Natural killer cell (primary cell): ENCODE measurements around the gene LHX6. TPM values are rescaled to one million over a fixed set of nuclear protein-coding genes. Genes with fewer than 3 reads are reported as not detected.

Experiments used
- ATAC-seq, 3 donors: fragments of 150-1000 bp in 2 of 3; fragments of 200-7000 bp in 1 of 3; cut with Tn5 transposase; 1 replicate in 1 of 3; 2 replicates in 2 of 3; pipeline ENCODE4 v1.10.0; 2021; ENCODE audit warnings: mild to moderate bottlenecking in 2 of 3, moderate library complexity in 2 of 3
- DNase-seq, 2 donors: peaks; one replicate each; pipeline versions ENCODE4 v3.0.0 to v3.0.0-alpha.2; 2013 to 2021; ENCODE audit warnings: mixed read lengths in 1 of 2
- H3K27ac ChIP-seq: one replicate; pipeline ENCODE4 v1.5.1; 2013; ENCODE audit warnings: mild to moderate bottlenecking, low read length
- H3K27me3 ChIP-seq: one replicate; pipeline ENCODE4 v1.6.1; 2013; ENCODE audit warnings: low read length; ENCODE audit not compliant: control insufficient read depth, insufficient read depth
- H3K36me3 ChIP-seq: one replicate; pipeline ENCODE4 v1.6.1; 2013; ENCODE audit warnings: low read length; ENCODE audit not compliant: control insufficient read depth, insufficient read depth
- H3K4me1 ChIP-seq: one replicate; pipeline ENCODE4 v1.6.1; 2013; ENCODE audit warnings: low read length; ENCODE audit not compliant: control insufficient read depth, insufficient read depth
- H3K4me3 ChIP-seq: one replicate; pipeline ENCODE4 v1.5.1; 2013; ENCODE audit warnings: low read length
- H3K9me3 ChIP-seq: one replicate; pipeline ENCODE4 v1.6.1; 2013; ENCODE audit warnings: low read length; ENCODE audit not compliant: control insufficient read depth, insufficient read depth
- H3K27ac Mint-ChIP-seq, 2 donors: one replicate each; pipeline ENCODE4 v1.8.0; 2022; ENCODE audit warnings: mild to moderate bottlenecking in 2 of 2, mixed read lengths in 2 of 2, moderate library complexity in 1 of 2
- H3K27me3 Mint-ChIP-seq, 2 donors: one replicate each; pipeline ENCODE4 v1.8.0; 2022; ENCODE audit warnings: low read depth in 2 of 2, mixed read lengths in 2 of 2
- H3K36me3 Mint-ChIP-seq: one replicate; pipeline ENCODE4 v1.8.0; 2022; ENCODE audit warnings: mixed read lengths
- H3K4me1 Mint-ChIP-seq, 2 donors: one replicate each; pipeline ENCODE4 v1.8.0; 2022; ENCODE audit warnings: mixed read lengths in 2 of 2
- H3K4me3 Mint-ChIP-seq: one replicate; pipeline ENCODE4 v1.8.0; 2022; ENCODE audit warnings: mild to moderate bottlenecking, moderate library complexity, mixed read lengths
- H3K9me3 Mint-ChIP-seq, 2 donors: one replicate each; pipeline ENCODE4 v1.8.0; 2022; ENCODE audit warnings: mixed read lengths in 2 of 2
- WGBS: methylation state at CpG from one replicate; pipeline ENCODE4 v1.1.7; 2013; ENCODE audit warnings: missing lambda C conversion rate; ENCODE audit not compliant: insufficient coverage; 5-methylcytosine and 5-hydroxymethylcytosine counted together
- intact Hi-C: fragments of 100-400 bp; cut with micrococcal nuclease; formaldehyde crosslinking; loops from one replicate; pipeline ENCODE4 v1.14.2; 2022
- total RNA-seq, 4 donors: library from RNA; stranded (reverse); fragments of 120-200 nt in 1 of 4; gene quantifications; one replicate each; pipeline versions ENCODE4 v1.2.3 to v1.2.4, GENCODE V29; 2013 to 2022
- TF ChIP-seq, protein P1 (sequence below): fragments of 200-600 bp; IDR thresholded peaks from one replicate; pipeline ENCODE4 v1.8.0; 2022; ENCODE audit warnings: antibody characterized with exemption

The LHX6 gene
- total RNA-seq, 3 donors from 2014 or later (not counting 1 experiment from before 2014, with no cell fraction given), result not detected

DNA sequence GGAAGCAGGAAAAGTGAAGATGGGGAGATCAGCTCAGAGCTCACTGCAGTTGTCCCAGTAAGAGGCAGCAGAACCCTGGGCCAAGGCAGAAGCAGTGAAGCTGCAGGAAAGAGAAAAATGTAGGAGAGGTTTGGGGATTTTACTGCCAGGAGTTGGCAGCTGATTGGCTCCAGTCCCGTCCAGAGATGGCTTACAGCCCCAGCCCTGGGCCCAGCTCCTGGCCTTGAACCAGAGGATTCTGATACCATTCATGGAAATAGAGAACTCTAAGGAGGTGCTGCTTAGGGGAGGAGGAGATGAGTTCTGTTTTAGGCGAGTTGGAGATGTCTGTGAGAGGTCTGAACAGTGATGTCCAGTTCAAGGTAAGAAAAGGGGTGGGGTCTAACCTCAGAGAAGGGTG, 64.5 kb downstream of the LHX6 start:
- Mint-ChIP-seq H3K4me3 (no peak overlapping the region), H3K27ac (no peak overlapping the region), H3K27me3 (peaks cover 32 to 53% of the 10 kb centered on the region in 2 donors), H3K4me1 (peaks cover 8 to 12% of the 10 kb centered on the region in 2 donors), H3K9me3 (peaks cover 0 to 3% of the 10 kb centered on the region in 2 donors), H3K36me3 (peaks cover 7% of the 10 kb centered on the region)
- Histone ChIP-seq H3K4me1 (peaks cover 5% of the 10 kb centered on the region), H3K4me3 (no peak overlapping the region), H3K9me3 (no peaks in the 10 kb centered on the region), H3K36me3 (no peaks in the 10 kb centered on the region), H3K27ac (no peak overlapping the region), H3K27me3 (no peaks in the 10 kb centered on the region)
- WGBS, result 76% methylated on average over 2 of the region's 2 CpGs
- ATAC-seq, result no peak
- TF ChIP-seq, protein P1, sequence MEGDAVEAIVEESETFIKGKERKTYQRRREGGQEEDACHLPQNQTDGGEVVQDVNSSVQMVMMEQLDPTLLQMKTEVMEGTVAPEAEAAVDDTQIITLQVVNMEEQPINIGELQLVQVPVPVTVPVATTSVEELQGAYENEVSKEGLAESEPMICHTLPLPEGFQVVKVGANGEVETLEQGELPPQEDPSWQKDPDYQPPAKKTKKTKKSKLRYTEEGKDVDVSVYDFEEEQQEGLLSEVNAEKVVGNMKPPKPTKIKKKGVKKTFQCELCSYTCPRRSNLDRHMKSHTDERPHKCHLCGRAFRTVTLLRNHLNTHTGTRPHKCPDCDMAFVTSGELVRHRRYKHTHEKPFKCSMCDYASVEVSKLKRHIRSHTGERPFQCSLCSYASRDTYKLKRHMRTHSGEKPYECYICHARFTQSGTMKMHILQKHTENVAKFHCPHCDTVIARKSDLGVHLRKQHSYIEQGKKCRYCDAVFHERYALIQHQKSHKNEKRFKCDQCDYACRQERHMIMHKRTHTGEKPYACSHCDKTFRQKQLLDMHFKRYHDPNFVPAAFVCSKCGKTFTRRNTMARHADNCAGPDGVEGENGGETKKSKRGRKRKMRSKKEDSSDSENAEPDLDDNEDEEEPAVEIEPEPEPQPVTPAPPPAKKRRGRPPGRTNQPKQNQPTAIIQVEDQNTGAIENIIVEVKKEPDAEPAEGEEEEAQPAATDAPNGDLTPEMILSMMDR, result no peak
- no peak for DNase-seq
- intact Hi-C loops, result no loop called here

- no peak overlapping the region for H3K27ac Mint-ChIP-seq
- TF ChIP-seq, protein P1, result no peak
Observed at GRCh38 chr9:122162415-122162814, 66.3 kb downstream of the LHX6 start.

GRCh38 chr9:122159925-122160246, 68.9 kb downstream of the LHX6 start:
- Mint-ChIP-seq H3K27ac (peak overlapping the region; percentile 93 to 99), H3K36me3 (peaks cover 7% of the 10 kb centered on the region), H3K4me3 (peak overlapping the region; percentile 99), H3K27me3 (peaks cover 26 to 39% of the 10 kb centered on the region in 2 donors), H3K9me3 (peaks cover 0 to 3% of the 10 kb centered on the region in 2 donors), H3K4me1 (peaks cover 37 to 39% of the 10 kb centered on the region in 2 donors)
- TF ChIP-seq, protein P1, result no peak
- Histone ChIP-seq H3K27me3 (no peaks in the 10 kb centered on the region), H3K4me1 (peaks cover 16% of the 10 kb centered on the region), H3K9me3 (no peaks in the 10 kb centered on the region), H3K36me3 (no peaks in the 10 kb centered on the region), H3K27ac (peak overlapping the region; percentile 69), H3K4me3 (peak overlapping the region; percentile 80)
- WGBS, result 18% methylated on average over 5 of the region's 6 CpGs
- DNase-seq (no peak), ATAC-seq (no peak)
- intact Hi-C loops, result loop anchor here (1.0 to 2.0 kb wide), 2 partner anchors 65 to 104 kb away; partner anchors contain the start of genes MRRF and RBM18

More at GRCh38 chr9:122162415-122162814, 66.3 kb downstream of the LHX6 start:
- intact Hi-C loops, result no loop called here
- peaks cover 0 to 3% of the 10 kb centered on the region in 2 donors for H3K9me3 Mint-ChIP-seq
- DNase-seq (no peak), ATAC-seq (no peak)
- Histone ChIP-seq H3K27ac (no peak overlapping the region), H3K27me3 (no peaks in the 10 kb centered on the region), H3K4me3 (no peak overlapping the region), H3K9me3 (no peaks in the 10 kb centered on the region), H3K36me3 (no peaks in the 10 kb centered on the region), H3K4me1 (peaks cover 16% of the 10 kb centered on the region)
- H3K36me3 Mint-ChIP-seq, result peaks cover 7% of the 10 kb centered on the region
- peaks cover 21 to 25% of the 10 kb centered on the region in 2 donors for H3K4me1 Mint-ChIP-seq
- peaks cover 26 to 46% of the 10 kb centered on the region in 2 donors for H3K27me3 Mint-ChIP-seq
- H3K4me3 Mint-ChIP-seq, result no peak overlapping the region
